Chondrocyte (in vitro differentiated cells): ENCODE measurements around the gene TPBG. TPM values are rescaled to one million over a fixed set of nuclear protein-coding genes. Genes with fewer than 3 reads are reported as not detected.

Source experiments
- DNase-seq: peaks from one replicate; pipeline ENCODE4 v3.0.0; 2021; ENCODE audit warnings: mixed read lengths, low spot score
- H3K27ac Mint-ChIP-seq: one replicate; pipeline ENCODE4 v1.8.0; 2021; ENCODE audit warnings: mild to moderate bottlenecking, moderate library complexity, mixed read lengths; ENCODE audit not compliant: unreplicated experiment
- H3K27me3 Mint-ChIP-seq: 2 replicates; pipeline ENCODE4 v1.8.0; 2021; ENCODE audit warnings: low read depth, mixed read lengths
- H3K36me3 Mint-ChIP-seq: 2 replicates; pipeline ENCODE4 v1.8.0; 2021; ENCODE audit warnings: low read depth, mixed read lengths
- H3K4me1 Mint-ChIP-seq: 2 replicates; pipeline ENCODE4 v1.8.0; 2021; ENCODE audit warnings: low read depth, mild to moderate bottlenecking, mixed read lengths
- H3K4me3 Mint-ChIP-seq: one replicate; pipeline ENCODE4 v1.8.0; 2021; ENCODE audit warnings: mild to moderate bottlenecking, moderate library complexity, mixed read lengths; ENCODE audit not compliant: unreplicated experiment
- H3K9me3 Mint-ChIP-seq: 2 replicates; pipeline ENCODE4 v1.8.0; 2021; ENCODE audit warnings: low read depth, mixed read lengths
- CTCF ChIP-seq: fragments of 200-600 bp; sonication (generic); IDR thresholded peaks from 2 replicates; pipeline ENCODE4 v1.5.0; 2021; ENCODE audit warnings: antibody characterized with exemption, mild to moderate bottlenecking, moderate library complexity
- total RNA-seq: library from RNA; stranded (reverse); gene quantifications from 3 replicates; pipeline ENCODE4 v1.2.1, GENCODE V29; 2021

Gene TPBG
- total RNA-seq, 1 donor from 2014 or later, result 10.6 TPM

DNA sequence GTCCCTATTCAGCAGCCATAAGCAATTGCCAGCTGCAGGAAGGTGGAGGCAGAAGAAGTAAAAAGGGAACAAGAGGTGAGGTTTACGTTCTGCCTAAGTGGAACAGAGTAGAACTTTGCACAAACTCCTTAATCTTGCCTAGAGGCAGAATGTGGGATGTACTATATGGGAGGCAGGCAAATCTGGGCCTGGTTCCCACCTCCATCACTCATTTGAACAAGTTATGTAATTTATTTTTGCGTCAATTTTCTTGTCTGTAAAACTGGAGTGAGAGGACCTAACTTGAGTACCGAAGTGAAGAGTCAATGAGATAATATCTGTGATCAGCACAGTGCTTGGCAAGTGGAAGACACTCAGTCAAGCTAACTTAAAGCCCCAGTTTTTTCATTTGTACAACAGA, 2.0 kb upstream of the TPBG start:
- Mint-ChIP-seq H3K27me3 (peaks cover 39% of the 10 kb centered on the region), H3K4me3 (no peak overlapping the region)

GRCh38 chr6:82362144-82362543, 1.5 kb upstream of the TPBG start:
- peaks cover 39% of the 10 kb centered on the region for H3K27me3 Mint-ChIP-seq
- no peak for TF ChIP-seq CTCF
- no peaks in the 10 kb centered on the region for H3K9me3 Mint-ChIP-seq
- no peak overlapping the region for H3K4me3 Mint-ChIP-seq
- no peaks in the 10 kb centered on the region for H3K36me3 Mint-ChIP-seq
- no peak for DNase-seq
- H3K4me1 Mint-ChIP-seq, result peaks cover 12% of the 10 kb centered on the region
- H3K27ac Mint-ChIP-seq, result no peak overlapping the region

More for the DNA sequence above, 2.0 kb upstream of the TPBG start:
- no peak for DNase-seq
- TF ChIP-seq CTCF, result no peak
- no peaks in the 10 kb centered on the region for H3K36me3 Mint-ChIP-seq
- no peaks in the 10 kb centered on the region for H3K9me3 Mint-ChIP-seq
- H3K4me1 Mint-ChIP-seq, result peaks cover 12% of the 10 kb centered on the region
- no peak overlapping the region for H3K27ac Mint-ChIP-seq

DNA sequence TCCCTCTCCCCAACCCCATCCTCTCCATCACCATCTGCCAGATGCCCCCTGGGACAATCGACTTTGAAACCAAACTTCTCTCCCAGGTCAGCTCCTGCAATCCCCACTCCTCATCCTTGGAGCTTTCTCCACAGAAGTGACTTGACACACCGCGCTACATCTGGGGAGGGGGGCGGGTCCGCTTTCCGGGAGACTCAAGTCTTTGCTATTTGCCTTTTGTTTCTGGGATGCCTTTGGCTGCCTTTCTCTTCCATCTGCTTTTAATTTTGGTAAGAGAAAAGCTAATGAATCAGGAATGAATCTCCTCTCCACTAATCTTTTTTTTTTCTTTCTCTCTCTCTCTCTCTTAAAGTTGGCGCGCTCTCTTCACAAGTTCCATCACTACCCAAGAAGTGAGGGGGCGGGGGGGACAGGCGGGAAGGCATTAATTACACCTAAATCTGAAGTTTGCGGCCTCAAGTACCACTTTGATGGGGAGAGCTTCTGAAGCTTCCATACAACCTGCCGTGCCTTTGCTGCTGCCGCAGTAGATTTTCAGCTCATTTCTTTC, 664 bp upstream of the TPBG start:
- no peak for TF ChIP-seq CTCF
- Mint-ChIP-seq H3K9me3 (no peaks in the 10 kb centered on the region), H3K4me1 (peaks cover 12% of the 10 kb centered on the region), H3K36me3 (no peaks in the 10 kb centered on the region), H3K27ac (peak overlapping the region; percentile 51), H3K27me3 (peaks cover 34% of the 10 kb centered on the region), H3K4me3 (peak overlapping the region; percentile 94)
- DNase-seq, result no peak

GRCh38 chr6:82364087-82365015, 734 bp downstream of the TPBG start:
- H3K27me3 Mint-ChIP-seq, result peaks cover 29% of the 10 kb centered on the region
- peaks cover 12% of the 10 kb centered on the region for H3K4me1 Mint-ChIP-seq
- peak overlapping the region; percentile 94 for H3K4me3 Mint-ChIP-seq
- H3K9me3 Mint-ChIP-seq, result no peaks in the 10 kb centered on the region
- peak overlapping the region; percentile 91 for H3K27ac Mint-ChIP-seq
- DNase-seq, result peak; percentile 86
- no peak for TF ChIP-seq CTCF
- H3K36me3 Mint-ChIP-seq, result no peaks in the 10 kb centered on the region

- Mint-ChIP-seq H3K4me3 (peak overlapping the region; percentile 78), H3K27ac (no peak overlapping the region), H3K4me1 (peaks cover 12% of the 10 kb centered on the region), H3K9me3 (no peaks in the 10 kb centered on the region), H3K36me3 (no peaks in the 10 kb centered on the region), H3K27me3 (peaks cover 27% of the 10 kb centered on the region)
- TF ChIP-seq CTCF, result peak; percentile 41
- DNase-seq, result peak; percentile 78
These were observed 1.6 kb downstream of the TPBG start for GRCh38 chr6:82365016-82365795.
